ENCODE results near the gene POLR1A. TPM values are rescaled to one million over a fixed set of nuclear protein-coding genes. Genes with fewer than 3 reads are reported as not detected.

Gene POLR1A
- total and polyA plus RNA-seq, 2 donors (not counting 3 experiments of a cell fraction or from before 2014, with no cell fraction given), result 7.6 to 40.7 TPM

DNA sequence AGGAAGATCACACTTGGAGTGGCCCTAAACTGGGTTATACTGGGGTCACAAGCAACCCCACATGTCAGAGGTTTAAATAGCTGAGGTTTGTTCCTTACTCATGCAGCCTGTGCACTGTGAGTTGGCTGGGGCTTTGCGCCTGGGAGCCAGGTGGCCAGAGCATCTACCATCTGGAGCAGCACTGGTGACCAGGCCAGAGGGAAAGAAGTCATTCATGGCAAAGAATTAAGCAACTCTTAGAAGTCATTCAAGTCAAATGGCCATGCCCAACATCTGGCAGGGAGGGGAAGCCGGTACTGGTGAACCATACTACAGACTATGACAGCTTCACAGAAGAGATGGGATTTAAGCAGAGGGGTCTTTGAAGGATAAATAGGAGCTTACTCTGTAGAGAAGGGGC lies 90.7 kb downstream of the POLR1A start:
- H3K9me3 ChIP-seq (replicated peaks; ENCODE audit: control insufficient read depth, insufficient read depth, low read length), result no peaks in the 10 kb centered on the region
- H3K27me3 ChIP-seq (ENCODE audit: control insufficient read depth in 2 of 2, insufficient read depth in 2 of 2, low read length in 2 of 2), result peaks cover 4 to 5% of the 10 kb centered on the region in 2 experiments
- no peak for TF ChIP-seq MYC (IDR thresholded peaks at IDR 0.05; ENCODE audit: low read depth, low read length)
- no peak for TF ChIP-seq GATA2 (IDR thresholded peaks at IDR 0.05; ENCODE audit: insufficient read depth, insufficient read length, low read depth, low read length)
- TF ChIP-seq MAX (IDR thresholded peaks at IDR 0.05; ENCODE audit: insufficient read depth, insufficient read length), result no peak
- no peak for TF ChIP-seq EZH2 (IDR thresholded peaks at IDR 0.05; ENCODE audit: borderline replicate concordance, low read depth, low read length, severe bottlenecking)
- no peak for TF ChIP-seq JUN (IDR thresholded peaks at IDR 0.05; ENCODE audit: borderline replicate concordance, insufficient read depth, insufficient read length, low read depth)
- no peak for TF ChIP-seq POLR2AphosphoS5 (IDR thresholded peaks at IDR 0.05; ENCODE audit: insufficient read depth, low read depth, low read length)
- TF ChIP-seq POLR2A (IDR thresholded peaks at IDR 0.05; ENCODE audit: low read depth, low read length), result no peak
- TF ChIP-seq CTCF (IDR thresholded peaks at IDR 0.05; ENCODE audit: extremely low read depth in 1 of 2, insufficient read depth in 1 of 2, low read depth in 1 of 2, low read length in 2 of 2), result no peak
- TF ChIP-seq FOS (IDR thresholded peaks at IDR 0.05; ENCODE audit: borderline replicate concordance, insufficient read depth, low read length), result no peak
- H2AFZ ChIP-seq (ENCODE audit: low read depth, low read length), result no peak overlapping the region
- no peak overlapping the region for H3K9ac ChIP-seq (replicated peaks; ENCODE audit: extremely low read depth, insufficient read depth, low read length)
- no peak overlapping the region for H3K27ac ChIP-seq (ENCODE audit: insufficient read depth, low read depth, low read length)
- POLR2A ChIA-PET, result no interaction called here
- no peak overlapping the region for H3K4me2 ChIP-seq (ENCODE audit: insufficient read depth, low read length)
- no peak overlapping the region for H3K4me3 ChIP-seq (replicated peaks in 1 of 3; ENCODE audit: insufficient read depth in 1 of 3, low read depth in 1 of 3, low read length in 3 of 3)
- dilution Hi-C loops (cut with MboI; ENCODE audit: extremely low pct_ligation_motif_present, low sequenced_read_pairs), result no loop called here
- no peak for DNase-seq (ENCODE audit: low read depth, low spot score)
- no TSS peak for BruUV-seq (replicated peaks)
- CTCF ChIA-PET, result interaction anchor here (1.6 to 3.8 kb wide), 2 partner anchors 91 to 126 kb away, joined by 3 to 11 read pairs; partner anchors contain the start of gene ST3GAL5
- no peak for FAIRE-seq
- H4K20me1 ChIP-seq (replicated peaks; ENCODE audit: control insufficient read depth, extremely low read depth, insufficient read depth, low read length), result no peaks in the 10 kb centered on the region
- no peaks in the 10 kb centered on the region for H3K9me1 ChIP-seq (replicated peaks; ENCODE audit: control insufficient read depth, extremely low read depth, insufficient read depth, low read length)
- intact Hi-C loops (cut with micrococcal nuclease), result no loop called here
- H3K36me3 ChIP-seq (ENCODE audit: control insufficient read depth in 2 of 2, extremely low read depth in 1 of 2, insufficient read depth in 2 of 2, low read length in 2 of 2), result no peaks in the 10 kb centered on the region
- H3K4me1 ChIP-seq (ENCODE audit: control insufficient read depth, extremely low read depth, insufficient read depth, low read length), result peaks cover 8% of the 10 kb centered on the region
- no peaks in the 10 kb centered on the region for H3K79me2 ChIP-seq (ENCODE audit: control insufficient read depth, insufficient read depth, low read length)

Measured in endothelial cell of umbilical vein (primary cell).